Epithelial cell of esophagus (primary cell): ENCODE results near the gene TMEM30B.
A peak's percentile ranks its signal among the peaks of the same experiment; 100 is the strongest.

ENCODE experiments used
- DNase-seq: peaks from one replicate; pipeline ENCODE4 v3.0.0; 2010; ENCODE audit warnings: low read depth
- H3K4me3 ChIP-seq: 2 replicates; pipeline ENCODE4 v1.5.1; 2011; ENCODE audit warnings: mild to moderate bottlenecking, low read length, control low read depth
- CTCF ChIP-seq: IDR thresholded peaks from 2 replicates; pipeline ENCODE4 v1.5.1; 2011; ENCODE audit warnings: low read depth, mild to moderate bottlenecking, low read length, control low read depth, inconsistent platforms; ENCODE audit not compliant: insufficient read depth; ENCODE audit errors: missing control alignments

The TMEM30B gene

GRCh38 chr14:61298824-61299223, 17.7 kb upstream of the TMEM30B start:
- DNase-seq = no peak
- no peak overlapping the region for H3K4me3 ChIP-seq
- TF ChIP-seq CTCF = no peak

DNA sequence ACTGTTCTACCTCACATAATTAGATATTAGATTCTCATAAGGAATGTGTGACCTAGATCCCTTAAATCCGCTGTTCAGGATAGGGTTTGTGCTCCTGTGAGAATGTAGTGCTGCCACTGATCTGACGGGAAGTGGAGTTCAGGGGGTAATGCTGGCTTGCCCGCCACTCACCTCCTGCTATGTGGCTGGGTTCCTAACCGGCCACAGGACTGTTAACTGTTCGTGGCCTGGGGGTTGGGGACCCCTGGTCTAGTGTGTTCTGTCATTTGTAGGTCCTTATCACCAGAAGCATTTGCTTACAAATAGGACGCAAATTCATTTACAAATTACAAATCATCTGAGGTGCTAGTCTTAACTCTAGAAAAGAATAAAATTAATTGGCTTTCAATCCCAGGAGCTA, 16.4 kb upstream of the TMEM30B start:
- no peak for TF ChIP-seq CTCF
- DNase-seq = no peak
- no peak overlapping the region for H3K4me3 ChIP-seq

GRCh38 chr14:61296719-61297502, 15.8 kb upstream of the TMEM30B start:
- DNase-seq = peak; percentile 65
- TF ChIP-seq CTCF = peak; percentile 72

GRCh38 chr14:61296151-61296550, 15.0 kb upstream of the TMEM30B start:
- peak; percentile 2 for TF ChIP-seq CTCF
- H3K4me3 ChIP-seq = no peak overlapping the region
- DNase-seq = no peak

More at GRCh38 chr14:61296719-61297502, 15.8 kb upstream of the TMEM30B start:
- no peak overlapping the region for H3K4me3 ChIP-seq

DNA sequence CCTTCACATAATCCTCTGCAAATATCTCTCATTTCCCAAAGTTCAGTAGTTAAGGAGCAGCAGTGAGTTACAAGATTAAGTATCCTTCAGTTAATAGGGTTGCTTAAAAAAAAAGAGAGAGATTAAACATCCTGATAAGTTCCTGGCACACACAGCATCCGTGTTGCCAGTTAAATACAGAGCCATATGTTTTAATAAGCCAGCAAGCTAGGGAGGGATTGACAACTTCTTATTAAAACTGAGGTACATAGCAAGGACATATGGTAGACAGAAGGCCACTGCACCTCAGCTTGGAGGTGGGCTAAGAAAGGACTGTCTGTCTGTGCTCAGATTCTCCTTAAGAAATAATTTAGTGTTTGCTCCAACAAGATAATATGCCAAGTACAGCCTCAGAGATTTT, 9.6 kb upstream of the TMEM30B start:
- no peak for TF ChIP-seq CTCF
- H3K4me3 ChIP-seq = no peak overlapping the region
- DNase-seq = no peak

- no peak for TF ChIP-seq CTCF
- no peak for DNase-seq
- H3K4me3 ChIP-seq = no peak overlapping the region
These were observed 7.6 kb upstream of the TMEM30B start for GRCh38 chr14:61288720-61289119.

DNA sequence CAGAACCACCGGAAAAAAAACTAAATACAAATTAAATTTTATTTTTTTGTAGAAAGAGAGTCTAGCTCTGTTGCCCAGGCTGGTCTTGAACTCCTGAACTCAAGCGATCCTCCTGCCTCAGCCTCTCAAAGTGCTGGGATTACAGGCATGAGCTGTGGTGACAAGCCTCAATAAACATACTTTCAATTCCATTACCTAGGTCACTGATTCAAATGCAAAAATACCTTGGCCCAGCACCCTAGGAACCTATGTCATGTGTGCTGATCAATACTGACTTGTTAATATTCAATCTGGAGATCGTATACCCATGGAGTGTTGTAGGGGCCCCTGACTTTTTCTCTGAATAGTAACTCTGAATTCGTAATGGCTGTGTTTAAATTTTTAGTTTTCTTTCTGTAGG, 7.1 kb upstream of the TMEM30B start:
- no peak overlapping the region for H3K4me3 ChIP-seq
- no peak for DNase-seq
- no peak for TF ChIP-seq CTCF
